Mesendoderm (in vitro differentiated cells): Measurements from ENCODE around the gene PRR27.
"Not testable (repeated sequence)": the region's sequence is repeated elsewhere in the genome, so short reads cannot be mapped to it uniquely, and the experiment has no call there.

Experiments used
- DNase-seq: peaks from one replicate; pipeline ENCODE4 v3.0.0; 2013
- H2AK5ac ChIP-seq: 2 replicates; pipeline ENCODE4 v1.6.1; 2013; ENCODE audit warnings: low read length, inconsistent platforms
- H2BK120ac ChIP-seq: 2 replicates; pipeline ENCODE4 v1.6.1; 2013; ENCODE audit warnings: low read depth, mild to moderate bottlenecking, low read length, moderate library complexity, mixed read lengths
- H2BK15ac ChIP-seq: replicated peaks from 2 replicates; pipeline ENCODE4 v1.6.1; 2013; ENCODE audit warnings: low read depth, mild to moderate bottlenecking, moderate library complexity
- H2BK5ac ChIP-seq: 2 replicates; pipeline ENCODE4 v1.6.1; 2013; ENCODE audit warnings: low read length, inconsistent platforms
- H3K18ac ChIP-seq: 2 replicates; pipeline ENCODE4 v1.6.1; 2013; ENCODE audit warnings: mild to moderate bottlenecking, low read length, mixed read lengths
- H3K23ac ChIP-seq: one replicate; pipeline ENCODE4 v1.6.1; 2013; ENCODE audit warnings: low read length
- H3K27ac ChIP-seq: 2 replicates; pipeline ENCODE4 v1.5.1; 2013; ENCODE audit warnings: low read depth, mild to moderate bottlenecking, inconsistent platforms, low read length, moderate library complexity
- H3K27me3 ChIP-seq: 2 replicates; pipeline ENCODE4 v1.6.1; 2013; ENCODE audit warnings: low read length, control low read depth, mild to moderate bottlenecking, inconsistent platforms; ENCODE audit not compliant: insufficient read depth, poor library complexity
- H3K36me3 ChIP-seq: 2 replicates; pipeline ENCODE4 v1.6.1; 2013; ENCODE audit warnings: low read length, inconsistent platforms; ENCODE audit not compliant: control insufficient read depth, insufficient read depth
- H3K4ac ChIP-seq: one replicate; pipeline ENCODE4 v1.6.1; 2013; ENCODE audit warnings: low read depth, mild to moderate bottlenecking, low read length, moderate library complexity
- H3K4me1 ChIP-seq: 2 replicates; pipeline ENCODE4 v1.6.1; 2013; ENCODE audit warnings: low read depth, low read length, inconsistent platforms; ENCODE audit not compliant: control insufficient read depth
- H3K4me2 ChIP-seq: 2 replicates; pipeline ENCODE4 v1.6.1; 2013; ENCODE audit warnings: low read length
- H3K4me3 ChIP-seq: 2 replicates; pipeline ENCODE4 v1.5.1; 2013; ENCODE audit warnings: mild to moderate bottlenecking, low read length
- H3K56ac ChIP-seq: one replicate; pipeline ENCODE4 v1.6.1; 2013; ENCODE audit warnings: low read length
- H3K79me1 ChIP-seq: 2 replicates; pipeline ENCODE4 v1.6.1; 2013; ENCODE audit warnings: low read length, inconsistent platforms
- H3K79me2 ChIP-seq: 2 replicates; pipeline ENCODE4 v1.6.1; 2013; ENCODE audit warnings: mild to moderate bottlenecking, low read length; ENCODE audit not compliant: control insufficient read depth, insufficient read depth
- H3K9ac ChIP-seq: 2 replicates; pipeline ENCODE4 v1.6.1; 2013; ENCODE audit warnings: low read length, inconsistent platforms
- H4K5ac ChIP-seq: one replicate; pipeline ENCODE4 v1.6.1; 2013; ENCODE audit warnings: low read length
- H4K8ac ChIP-seq: one replicate; pipeline ENCODE4 v1.6.1; 2013; ENCODE audit warnings: low read depth, mild to moderate bottlenecking, control low read depth, low read length, moderate library complexity
- WGBS: extraction: QIAGEN DNeasy Blood & Tissue Kit; methylation state at CpG from one replicate; pipeline ENCODE4 v1.1.7; 2013; ENCODE audit warnings: low lambda C conversion rate, missing lambda C conversion rate; ENCODE audit not compliant: insufficient coverage; ENCODE audit errors: extremely low coverage; 5-methylcytosine and 5-hydroxymethylcytosine counted together

The PRR27 gene

DNA sequence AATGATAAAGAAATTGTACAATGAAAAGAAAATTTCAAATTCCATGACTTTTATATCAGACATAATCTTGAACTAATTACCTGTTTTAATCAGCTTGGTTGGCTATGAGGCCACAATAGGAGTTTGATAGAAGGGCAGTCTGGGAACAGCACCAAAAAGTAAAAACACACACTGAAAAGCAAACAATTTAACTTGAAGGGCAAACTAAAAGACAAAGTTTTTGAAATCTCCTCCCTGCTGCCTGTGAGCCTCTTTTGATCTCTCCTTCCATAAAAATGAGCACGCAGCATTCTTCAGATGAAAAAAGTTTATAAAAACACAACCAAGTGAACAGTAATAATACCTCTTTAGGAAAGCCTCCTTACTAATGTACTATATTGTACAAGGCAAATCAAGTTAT, 49.6 kb downstream of the PRR27 start:
- Histone ChIP-seq H2BK120ac (no peak overlapping the region), H3K4me2 (no peak overlapping the region), H3K36me3 (no peaks in the 10 kb centered on the region), H3K4me3 (no peak overlapping the region), H3K4ac (no peak overlapping the region), H3K9ac (no peak overlapping the region), H3K18ac (no peak overlapping the region), H3K56ac (no peak overlapping the region), H2BK15ac (no peak overlapping the region), H4K5ac (no peak overlapping the region), H3K79me1 (no peaks in the 10 kb centered on the region), H3K27ac (no peak overlapping the region), H2AK5ac (no peak overlapping the region), H3K23ac (no peak overlapping the region), H3K27me3 (no peaks in the 10 kb centered on the region), H3K79me2 (no peaks in the 10 kb centered on the region), H4K8ac (no peak overlapping the region), H3K4me1 (no peaks in the 10 kb centered on the region), H2BK5ac (no peak overlapping the region)
- WGBS, result no CpG with 5 or more reads among the region's 1 CpG
- no peak for DNase-seq

- no CpG with 5 or more reads among the region's 4 CpGs for WGBS
- not testable (repeated sequence) for H2BK15ac ChIP-seq, H3K56ac ChIP-seq, H3K27ac ChIP-seq, H3K4ac ChIP-seq, H3K79me1 ChIP-seq, H3K18ac ChIP-seq, H3K79me2 ChIP-seq, H3K4me2 ChIP-seq, H3K36me3 ChIP-seq, H4K5ac ChIP-seq, H2AK5ac ChIP-seq, H2BK120ac ChIP-seq, H3K23ac ChIP-seq, H3K27me3 ChIP-seq, H3K4me3 ChIP-seq, H3K9ac ChIP-seq, H3K4me1 ChIP-seq, H2BK5ac ChIP-seq, DNase-seq, H4K8ac ChIP-seq
Measured at GRCh38 chr4:70212752-70213151, 58.7 kb downstream of the PRR27 start.
